ENCODE results near the gene PARD3. TPM values are rescaled to one million over a fixed set of nuclear protein-coding genes. Genes with fewer than 3 reads are reported as not detected.

Gene PARD3
- total and polyA plus RNA-seq, 2 donors (not counting 3 experiments of a cell fraction or from before 2014, with no cell fraction given), result 7.3 to 24.1 TPM

- H3K27ac ChIP-seq (ENCODE audit: insufficient read depth, low read depth, low read length), result no peak overlapping the region
- no peak overlapping the region for H3K4me2 ChIP-seq (ENCODE audit: insufficient read depth, low read length)
- no peaks in the 10 kb centered on the region for H3K4me1 ChIP-seq (ENCODE audit: control insufficient read depth, extremely low read depth, insufficient read depth, low read length)
- no peaks in the 10 kb centered on the region for H3K9me3 ChIP-seq (replicated peaks; ENCODE audit: control insufficient read depth, insufficient read depth, low read length)
- intact Hi-C loops (cut with micrococcal nuclease), result no loop called here
- TF ChIP-seq EZH2 (IDR thresholded peaks at IDR 0.05; ENCODE audit: borderline replicate concordance, low read depth, low read length, severe bottlenecking) (no peak), GATA2 (IDR thresholded peaks at IDR 0.05; ENCODE audit: insufficient read depth, insufficient read length, low read depth, low read length) (no peak), POLR2AphosphoS5 (IDR thresholded peaks at IDR 0.05; ENCODE audit: insufficient read depth, low read depth, low read length) (no peak), CTCF (IDR thresholded peaks at IDR 0.05; ENCODE audit: extremely low read depth in 1 of 2, insufficient read depth in 1 of 2, low read depth in 1 of 2, low read length in 2 of 2) (no peak), MYC (IDR thresholded peaks at IDR 0.05; ENCODE audit: low read depth, low read length) (no peak), JUN (IDR thresholded peaks at IDR 0.05; ENCODE audit: borderline replicate concordance, insufficient read depth, insufficient read length, low read depth) (no peak), POLR2A (IDR thresholded peaks at IDR 0.05; ENCODE audit: low read depth, low read length) (no peak), FOS (IDR thresholded peaks at IDR 0.05; ENCODE audit: borderline replicate concordance, insufficient read depth, low read length) (no peak)
- dilution Hi-C loops (cut with MboI; ENCODE audit: extremely low pct_ligation_motif_present, low sequenced_read_pairs), result no loop called here
- H3K9ac ChIP-seq (replicated peaks; ENCODE audit: extremely low read depth, insufficient read depth, low read length), result no peak overlapping the region
- POLR2A ChIA-PET, result no interaction called here
- CTCF ChIA-PET, result no interaction called here
- no peak overlapping the region for H3K4me3 ChIP-seq (replicated peaks in 1 of 3; ENCODE audit: insufficient read depth in 1 of 3, low read depth in 1 of 3, low read length in 3 of 3)
- H2AFZ ChIP-seq (ENCODE audit: low read depth, low read length), result no peak overlapping the region
- BruUV-seq (replicated peaks), result no TSS peak
- no peaks in the 10 kb centered on the region for H3K36me3 ChIP-seq (ENCODE audit: control insufficient read depth in 2 of 2, extremely low read depth in 1 of 2, insufficient read depth in 2 of 2, low read length in 2 of 2)
- no peaks in the 10 kb centered on the region for H3K9me1 ChIP-seq (replicated peaks; ENCODE audit: control insufficient read depth, extremely low read depth, insufficient read depth, low read length)
- H3K27me3 ChIP-seq (ENCODE audit: control insufficient read depth in 2 of 2, insufficient read depth in 2 of 2, low read length in 2 of 2), result no peaks in the 10 kb centered on the region
- H3K79me2 ChIP-seq (ENCODE audit: control insufficient read depth, insufficient read depth, low read length), result no peaks in the 10 kb centered on the region
- no peaks in the 10 kb centered on the region for H4K20me1 ChIP-seq (replicated peaks; ENCODE audit: control insufficient read depth, extremely low read depth, insufficient read depth, low read length)
- DNase-seq (ENCODE audit: low read depth, low spot score) (no peak), FAIRE-seq (no peak)
Observed at GRCh38 chr10:34492081-34492480, 323.0 kb downstream of the PARD3 start.
